H9 (cell line): ENCODE results near the gene CNTFR. TPM values are rescaled to one million over a fixed set of nuclear protein-coding genes. Genes with fewer than 3 reads are reported as not detected.

ENCODE experiments used
- DNase-seq: peaks from one replicate; pipeline ENCODE4 v3.0.0-alpha.2; 2017
- H2AFZ ChIP-seq: one replicate; pipeline ENCODE4 v1.6.1; 2013; ENCODE audit warnings: mild to moderate bottlenecking, low read length, control low read depth, moderate library complexity
- H2AK5ac ChIP-seq: 2 replicates; pipeline ENCODE4 v1.6.1; 2013; ENCODE audit warnings: low read length, control low read depth, mixed read lengths; ENCODE audit not compliant: insufficient read length
- H2BK120ac ChIP-seq: one replicate; pipeline ENCODE4 v1.6.1; 2013; ENCODE audit warnings: low read depth, mild to moderate bottlenecking, low read length, control low read depth, inconsistent platforms; ENCODE audit not compliant: poor library complexity, severe bottlenecking
- H2BK12ac ChIP-seq: 2 replicates; pipeline ENCODE4 v1.6.1; 2013; ENCODE audit warnings: low read length, control low read depth, mixed read lengths, low read depth; ENCODE audit not compliant: insufficient read length
- H2BK15ac ChIP-seq: 2 replicates; pipeline ENCODE4 v1.6.1; 2013; ENCODE audit warnings: low read depth, low read length, control low read depth
- H2BK20ac ChIP-seq: one replicate; pipeline ENCODE4 v1.6.1; 2013; ENCODE audit warnings: low read depth, mild to moderate bottlenecking, low read length, control low read depth, inconsistent platforms; ENCODE audit not compliant: poor library complexity, severe bottlenecking
- H2BK5ac ChIP-seq: 2 replicates; pipeline ENCODE4 v1.6.1; 2013; ENCODE audit warnings: low read length, control low read depth, mixed read lengths; ENCODE audit not compliant: insufficient read length
- H3K14ac ChIP-seq: 2 replicates; pipeline ENCODE4 v1.6.1; 2013; ENCODE audit warnings: low read length, control low read depth; ENCODE audit not compliant: insufficient read depth
- H3K18ac ChIP-seq: 2 replicates; pipeline ENCODE4 v1.6.1; 2013; ENCODE audit warnings: low read depth, mild to moderate bottlenecking, mixed read lengths, low read length, control low read depth; ENCODE audit not compliant: insufficient read length
- H3K23ac ChIP-seq: 2 replicates; pipeline ENCODE4 v1.6.1; 2013; ENCODE audit warnings: low read length, control low read depth, mixed read lengths, low read depth; ENCODE audit not compliant: insufficient read length
- H3K23me2 ChIP-seq: 2 replicates; pipeline ENCODE4 v1.6.1; 2013; ENCODE audit warnings: low read depth, mild to moderate bottlenecking, mixed read lengths, low read length, control low read depth; ENCODE audit not compliant: insufficient read length, poor library complexity, severe bottlenecking
- H3K27ac ChIP-seq: 2 replicates; pipeline ENCODE4 v1.5.1; 2013; ENCODE audit warnings: low read length, control low read depth, mixed read lengths, low read depth; ENCODE audit not compliant: insufficient read length
- H3K27me3 ChIP-seq: 2 replicates; pipeline ENCODE4 v1.6.1; 2013; ENCODE audit warnings: low read length, control low read depth, inconsistent platforms; ENCODE audit not compliant: insufficient read depth
- H3K4ac ChIP-seq: 2 replicates; pipeline ENCODE4 v1.6.1; 2013; ENCODE audit warnings: low read depth, mild to moderate bottlenecking, control low read depth, inconsistent platforms, low read length, moderate library complexity
- H3K4me1 ChIP-seq: 2 replicates; pipeline ENCODE4 v1.6.1; 2013; ENCODE audit warnings: low read length, control low read depth, inconsistent platforms; ENCODE audit not compliant: insufficient read depth
- H3K4me2 ChIP-seq: 2 replicates; pipeline ENCODE4 v1.6.1; 2013; ENCODE audit warnings: low read length, control low read depth, mixed read lengths; ENCODE audit not compliant: insufficient read length, insufficient read depth
- H3K56ac ChIP-seq: 2 replicates; pipeline ENCODE4 v1.6.1; 2013; ENCODE audit warnings: low read depth, mild to moderate bottlenecking, mixed read lengths, low read length, control low read depth; ENCODE audit not compliant: insufficient read length
- H3K79me1 ChIP-seq: 2 replicates; pipeline ENCODE4 v1.6.1; 2013; ENCODE audit warnings: low read depth, mild to moderate bottlenecking, moderate library complexity, low read length, control low read depth, inconsistent platforms; ENCODE audit not compliant: insufficient read depth, poor library complexity, severe bottlenecking
- H3K79me2 ChIP-seq: 2 replicates; pipeline ENCODE4 v1.6.1; 2013; ENCODE audit warnings: low read length, control low read depth, inconsistent platforms; ENCODE audit not compliant: insufficient read depth
- H3K9ac ChIP-seq: 2 replicates; pipeline ENCODE4 v1.6.1; 2013; ENCODE audit warnings: low read length, control low read depth, mixed read lengths; ENCODE audit not compliant: insufficient read length; ENCODE audit errors: extremely low read depth
- H3K9me3 ChIP-seq: one replicate; pipeline ENCODE4 v1.6.1; 2013; ENCODE audit warnings: low read depth, low read length, inconsistent platforms; ENCODE audit not compliant: control insufficient read depth
- H3T11ph ChIP-seq: one replicate; pipeline ENCODE4 v1.6.1; 2013; ENCODE audit warnings: mild to moderate bottlenecking, low read length, control low read depth, inconsistent platforms
- H4K20me1 ChIP-seq: one replicate; pipeline ENCODE4 v1.6.1; 2013; ENCODE audit not compliant: control insufficient read depth, insufficient read length, insufficient read depth
- H4K5ac ChIP-seq: 2 replicates; pipeline ENCODE4 v1.6.1; 2013; ENCODE audit warnings: low read depth, mild to moderate bottlenecking, mixed read lengths, low read length, control low read depth; ENCODE audit not compliant: insufficient read length
- H4K8ac ChIP-seq: replicated peaks from 2 replicates; pipeline ENCODE4 v1.6.1; 2013; ENCODE audit warnings: low read length, control low read depth, mixed read lengths, low read depth; ENCODE audit not compliant: insufficient read length
- H4K91ac ChIP-seq: 2 replicates; pipeline ENCODE4 v1.6.1; 2013; ENCODE audit warnings: low read depth, mild to moderate bottlenecking, moderate library complexity, mixed read lengths, low read length, control low read depth; ENCODE audit not compliant: insufficient read length
- H3K27ac Mint-ChIP-seq, 3 experiments: 2 replicates in 2 of 3; 3 replicates in 1 of 3; pipeline ENCODE4 v1.8.0; 2020 to 2021; ENCODE audit warnings: mixed read lengths in 3 of 3, mild to moderate bottlenecking in 1 of 3, moderate library complexity in 1 of 3
- H3K27me3 Mint-ChIP-seq: 2 replicates; pipeline ENCODE4 v1.8.0; 2021; ENCODE audit warnings: low read depth, mild to moderate bottlenecking, moderate library complexity, mixed read lengths
- H3K36me3 Mint-ChIP-seq, 3 experiments: 2 replicates in 2 of 3; 3 replicates in 1 of 3; pipeline ENCODE4 v1.8.0; 2020 to 2021; ENCODE audit warnings: low read depth in 3 of 3, mixed read lengths in 3 of 3; ENCODE audit not compliant: insufficient read depth in 1 of 3
- H3K4me1 Mint-ChIP-seq, 2 experiments: 2 replicates each; pipeline ENCODE4 v1.8.0; 2020; ENCODE audit warnings: mixed read lengths in 2 of 2
- H3K4me3 Mint-ChIP-seq, 2 experiments: 2 replicates in 1 of 2; 3 replicates in 1 of 2; pipeline ENCODE4 v1.8.0; 2020 to 2021; ENCODE audit warnings: mild to moderate bottlenecking in 2 of 2, mixed read lengths in 2 of 2, moderate library complexity in 1 of 2
- H3K9me3 Mint-ChIP-seq, 2 experiments: 2 replicates in 1 of 2; 3 replicates in 1 of 2; pipeline ENCODE4 v1.8.0; 2020; ENCODE audit warnings: mild to moderate bottlenecking in 2 of 2, mixed read lengths in 2 of 2, moderate library complexity in 1 of 2
- WGBS: extraction: QIAGEN DNeasy Blood & Tissue Kit; methylation state at CpG from one replicate; pipeline ENCODE4 v1.1.7; 2013; ENCODE audit warnings: missing lambda C conversion rate, low lambda C conversion rate, mixed read lengths; ENCODE audit not compliant: insufficient read length; ENCODE audit errors: extremely low coverage; 5-methylcytosine and 5-hydroxymethylcytosine counted together
- total RNA-seq: library from RNA; stranded (reverse); gene quantifications from 2 replicates; pipeline ENCODE4 v1.2.1, GENCODE V29; 2021
- TF ChIP-seq, protein P1 (sequence below): fragments of 200-600 bp; sonication (generic); conservative IDR thresholded peaks from 3 replicates; pipeline ENCODE4 v1.8.0; 2021; ENCODE audit warnings: antibody characterized with exemption, mild to moderate bottlenecking

The CNTFR gene
- total RNA-seq, 1 experiment from 2014 or later: 0.55 TPM

DNA sequence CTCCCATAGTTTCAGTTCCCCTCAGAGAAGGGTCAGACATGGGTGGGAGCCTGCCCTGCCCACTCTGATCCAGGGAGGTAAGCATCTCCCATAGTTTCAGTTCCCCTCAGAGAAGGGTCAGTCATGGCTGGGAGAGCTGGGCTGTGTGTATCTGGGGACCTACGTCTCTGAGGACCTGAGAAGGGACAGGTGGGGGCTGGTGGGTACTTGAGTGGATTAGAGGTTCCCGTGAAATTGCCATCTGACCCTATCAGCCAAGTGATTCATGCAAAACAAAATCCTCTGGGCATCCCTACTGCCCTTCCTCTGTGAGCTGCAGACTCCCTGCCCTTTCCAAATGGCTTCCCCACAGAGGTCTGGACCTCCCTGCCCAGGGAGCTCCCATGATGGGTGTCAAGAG, 70.6 kb downstream of the CNTFR start:
- Histone ChIP-seq H3K4ac (no peak overlapping the region), H4K8ac (no peak overlapping the region), H2AFZ (no peak overlapping the region), H3K79me2 (no peaks in the 10 kb centered on the region), H2BK20ac (no peak overlapping the region), H3K9me3 (no peaks in the 10 kb centered on the region), H3K79me1 (no peaks in the 10 kb centered on the region), H3K23ac (no peak overlapping the region), H3K56ac (no peak overlapping the region), H3K9ac (no peak overlapping the region), H3K27ac (no peak overlapping the region), H2BK120ac (no peak overlapping the region), H4K91ac (no peak overlapping the region), H3K4me2 (no peak overlapping the region), H3K14ac (no peak overlapping the region), H2BK15ac (no peak overlapping the region), H2BK5ac (no peak overlapping the region), H3T11ph (no peak overlapping the region), H3K18ac (no peak overlapping the region), H3K27me3 (no peaks in the 10 kb centered on the region; the same call in 1 of the 2 replicates), H2AK5ac (no peak overlapping the region), H4K5ac (no peak overlapping the region), H3K4me1 (peaks cover 7% of the 10 kb centered on the region; the same call in 1 of the 2 replicates), H4K20me1 (peaks cover 4% of the 10 kb centered on the region), H2BK12ac (no peak overlapping the region), H3K23me2 (peaks cover 10% of the 10 kb centered on the region)
- Mint-ChIP-seq H3K27ac (no peak overlapping the region), H3K4me3 (no peak overlapping the region), H3K36me3 (peaks cover 0 to 3% (median 0%) of the 10 kb centered on the region in 3 experiments; a peak in 1 of 7 replicates), H3K9me3 (no peaks in the 10 kb centered on the region), H3K4me1 (peaks cover 13 to 14% of the 10 kb centered on the region in 2 experiments), H3K27me3 (peaks cover 27% of the 10 kb centered on the region)
- WGBS: no CpG with 5 or more reads among the region's 2 CpGs
- TF ChIP-seq, protein P1, sequence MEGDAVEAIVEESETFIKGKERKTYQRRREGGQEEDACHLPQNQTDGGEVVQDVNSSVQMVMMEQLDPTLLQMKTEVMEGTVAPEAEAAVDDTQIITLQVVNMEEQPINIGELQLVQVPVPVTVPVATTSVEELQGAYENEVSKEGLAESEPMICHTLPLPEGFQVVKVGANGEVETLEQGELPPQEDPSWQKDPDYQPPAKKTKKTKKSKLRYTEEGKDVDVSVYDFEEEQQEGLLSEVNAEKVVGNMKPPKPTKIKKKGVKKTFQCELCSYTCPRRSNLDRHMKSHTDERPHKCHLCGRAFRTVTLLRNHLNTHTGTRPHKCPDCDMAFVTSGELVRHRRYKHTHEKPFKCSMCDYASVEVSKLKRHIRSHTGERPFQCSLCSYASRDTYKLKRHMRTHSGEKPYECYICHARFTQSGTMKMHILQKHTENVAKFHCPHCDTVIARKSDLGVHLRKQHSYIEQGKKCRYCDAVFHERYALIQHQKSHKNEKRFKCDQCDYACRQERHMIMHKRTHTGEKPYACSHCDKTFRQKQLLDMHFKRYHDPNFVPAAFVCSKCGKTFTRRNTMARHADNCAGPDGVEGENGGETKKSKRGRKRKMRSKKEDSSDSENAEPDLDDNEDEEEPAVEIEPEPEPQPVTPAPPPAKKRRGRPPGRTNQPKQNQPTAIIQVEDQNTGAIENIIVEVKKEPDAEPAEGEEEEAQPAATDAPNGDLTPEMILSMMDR: no peak
- no peak for DNase-seq
